HG03097 (cell line): Measurements from ENCODE around the gene KRCC1.

ENCODE experiments used
- ATAC-seq: cut with Tn5 transposase; IDR thresholded peaks from one replicate; pipeline ENCODE4 v1.9.1; 2021; ENCODE audit not compliant: unreplicated experiment, low FRiP score

The KRCC1 gene

DNA sequence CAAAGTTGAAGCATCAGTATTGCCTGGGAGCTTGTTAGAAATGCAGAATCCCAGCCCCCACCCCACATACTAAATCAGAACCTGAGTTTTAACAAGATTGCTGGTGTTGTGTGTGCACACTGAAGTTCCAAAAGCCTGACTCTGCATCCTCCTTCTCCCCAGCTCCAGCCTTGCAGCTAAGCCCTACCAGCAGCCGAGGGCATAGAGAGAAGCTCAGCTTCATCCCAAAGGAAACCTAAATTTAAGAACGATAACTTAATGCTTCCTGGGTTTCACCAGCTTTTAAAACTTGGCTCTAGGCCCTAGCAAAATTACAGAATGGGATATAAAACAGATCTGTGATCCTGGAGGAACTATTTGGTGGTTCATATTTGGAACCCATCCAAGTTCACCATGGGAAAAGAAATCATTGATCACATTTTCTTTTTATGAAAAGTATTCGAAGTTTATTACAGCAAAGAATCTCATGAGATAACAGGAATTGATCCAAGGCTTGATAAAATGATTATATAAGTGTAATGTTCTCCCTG lies 23.1 kb upstream of the KRCC1 start:
- no peak for ATAC-seq

DNA sequence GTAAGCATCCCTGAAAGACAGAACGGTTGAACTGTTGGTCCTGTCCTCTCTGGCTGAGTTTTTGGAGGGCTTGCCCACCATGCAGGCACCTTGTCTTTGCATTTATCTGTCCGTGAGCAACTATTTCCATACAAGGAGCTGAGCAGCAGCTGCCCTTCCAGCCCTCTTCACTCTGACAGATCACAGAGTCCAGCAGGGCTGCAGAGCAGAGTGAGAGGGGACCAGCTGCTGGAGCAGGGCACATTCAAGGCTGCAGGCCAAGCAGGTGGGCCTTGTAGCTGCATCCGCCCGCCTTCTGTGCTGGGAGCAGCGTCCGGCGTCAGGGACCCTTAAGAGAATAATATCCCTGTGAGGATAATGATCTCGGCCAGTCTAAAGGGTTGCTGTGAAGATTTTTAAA lies 21.5 kb upstream of the KRCC1 start:
- ATAC-seq = no peak

DNA sequence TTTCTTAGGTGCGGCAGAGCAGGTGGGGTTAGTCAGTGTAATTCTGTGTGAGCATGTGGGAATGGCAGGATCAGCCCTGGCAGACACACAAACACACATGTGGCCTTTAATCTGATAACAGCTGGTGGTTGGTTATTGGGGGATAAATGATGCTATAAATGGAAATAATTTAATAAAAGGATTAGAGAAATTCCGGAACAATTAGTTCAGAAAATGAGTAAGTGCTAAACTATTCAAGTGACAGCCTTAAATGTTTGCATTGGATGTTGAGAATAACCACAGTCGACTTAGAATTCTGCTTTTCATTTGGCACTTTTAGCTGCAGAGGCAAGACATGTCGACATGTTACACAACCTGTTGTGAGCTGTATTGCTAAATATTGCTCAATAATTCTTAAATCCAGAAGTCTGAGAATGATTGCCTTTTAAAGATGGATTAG lies 19.3 kb upstream of the KRCC1 start:
- no peak for ATAC-seq

DNA sequence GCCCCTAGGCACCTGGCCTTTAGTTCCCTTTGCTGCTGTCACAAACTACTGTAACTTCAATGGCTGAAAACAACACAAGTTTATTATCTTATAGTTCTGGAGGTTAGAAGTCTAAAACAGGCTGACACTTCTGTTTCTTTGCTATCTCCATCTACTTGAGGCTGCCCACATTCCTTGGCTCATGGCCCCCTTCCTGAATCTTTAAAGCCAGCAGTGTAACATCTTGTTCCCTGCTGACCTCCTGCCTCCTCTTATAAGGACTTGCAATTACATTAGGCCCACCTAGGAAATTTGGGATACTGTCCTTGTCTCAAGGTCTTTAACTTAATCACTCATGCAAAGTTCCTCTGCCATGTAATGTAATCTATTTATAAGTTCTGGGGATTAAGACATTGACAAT lies 18.6 kb upstream of the KRCC1 start:
- no peak for ATAC-seq

DNA sequence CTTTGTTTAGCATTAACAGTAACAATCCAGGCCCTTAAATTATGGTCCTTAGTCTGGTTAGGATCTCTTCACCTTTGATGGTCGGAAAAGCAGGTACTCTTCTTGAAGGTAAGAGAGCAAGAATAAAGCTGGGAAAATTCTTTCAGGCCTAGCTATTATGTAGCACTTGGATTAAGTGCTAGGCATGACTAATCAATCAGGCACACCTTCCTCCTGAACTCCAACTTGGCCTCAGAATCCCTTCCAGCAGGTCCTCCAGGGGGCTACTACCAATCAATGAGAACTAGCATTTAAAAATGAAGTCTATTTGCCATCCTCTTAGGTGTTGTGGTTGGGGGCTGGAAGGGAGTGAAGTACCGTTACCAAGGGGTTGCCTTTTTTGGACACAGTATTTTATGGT lies 15.8 kb upstream of the KRCC1 start:
- no peak for ATAC-seq

DNA sequence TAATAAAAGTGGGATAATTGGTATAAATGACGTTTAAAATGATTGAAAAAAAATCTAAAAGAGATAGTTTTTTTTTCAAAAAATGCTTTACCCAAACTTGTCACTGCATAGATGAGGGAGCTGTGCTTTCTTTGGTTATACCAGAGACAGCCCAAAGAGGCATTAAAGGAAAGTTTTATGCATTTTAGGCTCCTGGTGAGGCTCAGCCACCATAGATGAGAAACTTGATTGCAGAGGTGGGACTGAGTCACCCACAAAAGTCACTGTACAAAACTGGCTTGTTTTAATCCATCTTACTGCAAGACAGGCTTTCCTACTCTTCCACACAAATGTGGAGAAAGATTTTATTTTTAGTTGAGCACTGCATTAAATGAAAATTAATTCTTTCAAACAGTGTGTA lies 14.5 kb upstream of the KRCC1 start:
- no peak for ATAC-seq

DNA sequence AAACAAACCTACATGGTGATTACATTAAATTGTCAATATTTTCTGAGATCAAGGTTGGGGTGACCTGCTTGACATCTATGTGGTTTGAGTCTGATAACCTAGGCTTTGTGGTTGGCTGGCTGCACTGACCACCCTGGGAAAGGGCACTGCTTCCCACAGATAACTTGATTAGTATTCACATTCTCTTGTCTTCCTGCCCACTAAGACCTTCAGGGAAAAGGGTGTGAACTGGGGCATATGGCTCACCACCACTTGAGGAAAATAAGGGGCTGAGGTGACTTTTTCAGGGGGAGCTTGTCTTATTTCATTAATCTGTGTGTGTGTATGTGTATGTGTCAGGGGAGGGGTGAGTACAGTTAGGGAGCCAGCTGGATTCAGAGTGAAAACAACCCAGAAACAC lies 13.5 kb upstream of the KRCC1 start:
- ATAC-seq = no peak

DNA sequence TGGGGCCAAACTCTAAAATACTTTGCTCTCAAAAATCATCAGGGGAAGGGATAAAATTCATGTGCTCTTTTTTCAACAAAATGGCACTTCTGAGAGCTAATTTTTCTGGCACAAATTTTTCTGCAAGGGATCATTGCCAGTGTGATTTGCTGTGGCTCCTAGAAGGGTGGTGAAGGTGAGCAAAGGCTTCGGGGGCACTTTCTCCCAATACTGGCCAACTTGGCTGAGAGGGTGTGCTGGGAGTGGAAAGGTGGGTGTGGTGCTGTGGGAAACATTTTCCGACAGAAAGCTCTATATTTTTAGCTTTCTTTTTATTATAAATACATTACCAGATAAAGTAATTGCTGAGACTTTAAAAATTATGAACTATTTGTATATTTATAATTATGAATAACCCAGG lies 12.5 kb upstream of the KRCC1 start:
- ATAC-seq = no peak

DNA sequence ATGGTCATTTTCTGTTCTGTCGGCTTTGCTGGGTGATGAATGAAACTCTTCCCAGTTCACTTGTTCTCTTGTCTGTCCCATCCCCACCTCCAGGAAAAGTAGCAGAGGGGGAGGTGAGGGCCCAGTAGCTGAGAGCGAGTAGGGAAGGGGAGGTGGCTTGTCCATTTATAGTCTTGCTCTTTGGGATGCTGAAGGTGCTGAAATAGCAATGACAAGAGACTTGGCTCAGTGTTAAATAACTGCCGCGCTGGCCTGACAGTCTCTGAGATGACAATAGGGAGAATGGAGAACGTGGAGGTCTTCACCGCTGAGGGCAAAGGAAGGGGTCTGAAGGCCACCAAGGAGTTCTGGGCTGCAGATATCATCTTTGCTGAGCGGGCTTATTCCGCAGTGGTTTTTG lies 12.0 kb upstream of the KRCC1 start, which contains the start of gene SMYD1:
Gene SMYD1 (plus strand): TSS at position 228 of the 400 bp plus-strand sequence. CDS start 40 bp downstream, at position 268.
- no peak for ATAC-seq

DNA sequence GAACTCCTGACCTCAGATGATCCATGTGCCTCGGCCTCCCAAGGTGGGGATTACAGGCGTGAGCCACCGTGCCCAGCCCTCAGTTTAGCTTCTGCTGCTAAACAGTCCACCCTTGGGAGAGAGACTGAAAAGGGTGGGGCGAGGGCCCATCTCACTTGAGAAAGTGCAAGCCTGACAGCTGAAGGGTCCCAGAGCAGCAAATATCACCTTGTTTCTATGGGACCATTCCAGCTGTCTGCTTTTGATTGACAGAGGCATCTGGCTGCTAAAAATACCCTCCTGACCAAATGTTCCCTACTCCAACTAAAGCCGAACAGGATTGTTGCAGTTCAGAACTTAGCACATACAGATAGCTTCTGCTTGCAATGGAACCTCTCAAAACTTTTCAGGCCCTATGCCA lies 11.6 kb upstream of the KRCC1 start:
- no peak for ATAC-seq

DNA sequence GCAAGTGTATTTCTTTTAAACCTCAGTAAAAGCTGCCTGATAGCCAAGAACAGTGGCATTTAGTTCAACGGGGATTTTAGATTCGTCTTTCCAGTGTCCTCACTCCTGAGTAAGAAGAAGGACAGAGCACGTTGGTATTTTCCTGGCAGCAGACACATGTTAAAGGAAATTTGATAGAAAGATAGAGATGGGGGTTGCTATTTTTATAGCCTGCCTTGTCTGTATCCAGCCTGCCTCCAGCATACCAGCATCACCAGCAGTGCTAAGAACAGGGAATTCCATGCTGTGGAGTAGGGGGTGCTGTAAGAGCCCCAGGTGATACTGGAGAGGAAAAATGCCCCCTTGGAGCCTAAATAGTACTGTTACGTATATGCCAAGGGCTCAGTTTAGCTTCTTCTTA lies 11.0 kb upstream of the KRCC1 start:
- ATAC-seq = no peak

DNA sequence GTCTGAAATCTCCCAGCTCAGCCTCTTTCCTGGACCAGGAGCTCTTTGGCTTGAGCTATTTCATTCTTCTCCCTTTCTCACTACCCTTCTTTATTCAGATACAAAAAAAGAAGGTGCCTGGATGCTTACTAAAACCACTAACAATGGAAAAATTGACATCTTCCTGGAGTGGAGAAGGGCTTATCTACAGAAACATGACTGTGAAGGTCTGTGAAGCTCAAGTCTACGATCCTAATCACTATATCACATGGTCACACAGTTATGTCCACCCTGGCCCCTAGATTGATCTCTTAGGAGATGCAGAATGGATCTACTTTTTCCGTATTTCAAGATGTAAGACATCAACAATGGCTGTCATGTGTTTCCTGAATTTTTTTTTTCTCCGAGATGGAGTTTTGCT lies 5.7 kb upstream of the KRCC1 start:
- no peak for ATAC-seq

DNA sequence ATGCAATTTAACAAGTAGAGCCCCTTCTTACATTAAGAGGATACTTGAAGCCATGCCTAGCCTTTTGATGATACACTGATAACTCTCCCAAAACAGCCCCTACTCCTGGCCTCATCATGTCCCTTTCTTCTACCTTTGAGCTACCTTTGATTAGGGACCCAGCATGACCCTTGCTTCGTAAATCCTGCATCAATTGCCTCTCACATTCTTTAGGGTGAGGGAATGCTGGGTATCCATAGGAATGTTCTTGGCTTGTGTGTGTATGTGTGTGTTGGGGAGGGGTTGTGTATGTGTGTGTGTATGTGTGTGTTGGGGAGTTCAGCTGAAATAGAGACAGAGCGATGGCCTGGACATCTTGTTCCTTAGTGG lies 5.3 kb upstream of the KRCC1 start:
- no peak for ATAC-seq

DNA sequence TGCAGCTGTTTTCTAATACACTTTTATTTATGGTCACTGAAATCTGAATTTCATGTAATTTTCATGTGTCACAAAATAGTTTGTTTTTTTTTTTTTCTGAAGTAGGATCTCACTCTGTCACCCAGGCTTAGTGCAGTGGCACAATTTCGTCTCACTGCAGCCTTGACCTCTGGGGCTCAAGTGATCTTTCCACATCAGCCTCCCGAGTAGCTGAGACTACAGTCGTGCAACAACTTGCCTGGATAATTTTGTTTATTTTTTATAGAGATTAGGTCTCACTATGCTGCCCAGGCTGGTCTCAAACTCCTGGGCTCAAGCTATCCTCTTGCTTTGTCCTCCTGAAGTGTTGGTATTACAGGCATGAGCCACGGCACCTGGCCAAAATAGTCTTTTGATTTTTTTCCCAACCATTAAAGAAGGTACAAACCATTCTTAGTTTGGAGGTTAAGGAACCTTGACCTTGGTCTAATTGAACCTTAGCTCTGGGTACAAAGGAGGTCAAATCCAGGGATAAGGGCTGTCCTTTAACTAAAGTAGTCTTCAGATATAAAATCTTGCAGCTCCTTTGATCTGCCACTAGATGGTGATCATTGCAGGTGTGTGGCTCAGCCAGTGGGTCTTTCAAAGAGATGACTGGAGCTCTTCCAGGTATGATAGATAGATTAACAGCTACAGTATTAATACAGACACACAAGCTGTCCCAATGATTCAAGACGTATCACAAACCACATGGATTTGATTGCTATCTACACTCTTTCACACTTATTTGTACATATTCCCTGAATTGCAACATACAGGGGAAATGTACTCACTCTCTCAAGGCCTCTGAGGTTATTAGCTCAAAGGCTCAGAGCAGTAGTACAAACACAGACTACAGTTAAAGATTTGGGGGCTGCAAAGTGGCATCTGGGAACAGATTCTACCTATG lies 4.7 kb upstream of the KRCC1 start:
- no peak for ATAC-seq

DNA sequence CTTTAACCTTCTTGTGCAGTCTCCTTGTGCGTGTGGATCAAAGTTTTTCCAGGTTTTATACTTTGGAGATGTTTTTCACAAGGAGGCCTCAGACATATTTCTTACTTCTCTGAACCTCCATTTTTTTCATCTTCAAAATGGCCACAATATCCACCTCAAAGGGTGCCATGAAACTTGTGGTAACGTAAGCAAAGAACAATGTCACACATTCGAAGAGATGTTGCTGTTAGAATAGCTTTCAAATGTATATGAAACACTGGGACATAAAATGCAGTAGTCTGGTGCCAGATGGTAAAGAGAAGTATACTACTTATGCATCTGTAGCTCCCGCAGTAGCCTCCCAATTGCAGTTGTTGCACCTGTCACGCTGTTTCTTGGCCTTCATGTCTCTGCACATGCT lies 2.6 kb upstream of the KRCC1 start:
- ATAC-seq = no peak

DNA sequence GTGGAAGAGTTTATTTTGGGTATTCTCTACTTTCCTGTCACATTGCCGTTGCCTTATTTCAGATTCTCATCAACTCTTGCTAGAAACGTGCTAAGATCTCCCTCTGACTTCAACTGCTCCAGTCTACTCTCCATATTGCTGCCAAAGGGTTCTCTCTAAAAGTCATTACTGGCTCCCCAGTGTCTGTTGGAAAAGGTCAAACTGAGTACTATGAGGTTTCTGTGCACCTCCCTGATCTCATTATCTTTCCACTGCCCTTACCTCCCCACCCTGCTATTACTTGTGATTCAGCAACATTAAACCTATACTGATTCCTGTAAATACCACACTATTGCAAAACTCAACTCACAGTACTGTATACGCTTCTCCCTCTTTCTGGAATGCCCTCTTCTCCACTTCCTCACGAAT lies 1.9 kb upstream of the KRCC1 start:
- no peak for ATAC-seq

DNA sequence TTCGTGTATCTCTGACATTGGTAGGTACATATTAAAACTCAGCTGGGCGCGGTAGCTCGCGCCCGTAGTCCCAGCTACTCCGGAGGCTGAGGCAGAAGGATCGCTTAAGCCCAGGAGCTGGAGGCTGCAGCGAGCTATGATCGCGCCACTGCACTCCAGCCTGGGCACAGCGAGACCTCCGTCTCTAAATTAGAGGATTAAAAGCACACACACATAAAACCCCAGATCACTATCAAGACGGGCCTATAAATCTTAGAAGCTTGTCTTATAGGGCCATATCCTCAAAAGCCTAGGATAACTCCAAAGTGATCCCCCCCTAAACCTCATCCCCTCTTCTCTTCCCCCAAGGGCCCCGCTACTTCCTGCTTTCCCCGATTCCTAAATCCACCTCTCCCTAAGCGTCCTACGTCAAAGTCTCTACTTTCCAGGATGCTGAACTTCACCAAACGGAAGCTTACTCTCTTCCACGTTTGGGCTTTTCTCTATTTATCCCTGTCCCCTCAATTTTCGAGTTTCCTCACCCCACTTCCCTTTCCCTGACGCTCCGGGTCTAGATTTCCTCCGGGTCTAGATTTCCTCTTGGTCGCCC lies 707 bp downstream of the KRCC1 start:
- no peak for ATAC-seq

DNA sequence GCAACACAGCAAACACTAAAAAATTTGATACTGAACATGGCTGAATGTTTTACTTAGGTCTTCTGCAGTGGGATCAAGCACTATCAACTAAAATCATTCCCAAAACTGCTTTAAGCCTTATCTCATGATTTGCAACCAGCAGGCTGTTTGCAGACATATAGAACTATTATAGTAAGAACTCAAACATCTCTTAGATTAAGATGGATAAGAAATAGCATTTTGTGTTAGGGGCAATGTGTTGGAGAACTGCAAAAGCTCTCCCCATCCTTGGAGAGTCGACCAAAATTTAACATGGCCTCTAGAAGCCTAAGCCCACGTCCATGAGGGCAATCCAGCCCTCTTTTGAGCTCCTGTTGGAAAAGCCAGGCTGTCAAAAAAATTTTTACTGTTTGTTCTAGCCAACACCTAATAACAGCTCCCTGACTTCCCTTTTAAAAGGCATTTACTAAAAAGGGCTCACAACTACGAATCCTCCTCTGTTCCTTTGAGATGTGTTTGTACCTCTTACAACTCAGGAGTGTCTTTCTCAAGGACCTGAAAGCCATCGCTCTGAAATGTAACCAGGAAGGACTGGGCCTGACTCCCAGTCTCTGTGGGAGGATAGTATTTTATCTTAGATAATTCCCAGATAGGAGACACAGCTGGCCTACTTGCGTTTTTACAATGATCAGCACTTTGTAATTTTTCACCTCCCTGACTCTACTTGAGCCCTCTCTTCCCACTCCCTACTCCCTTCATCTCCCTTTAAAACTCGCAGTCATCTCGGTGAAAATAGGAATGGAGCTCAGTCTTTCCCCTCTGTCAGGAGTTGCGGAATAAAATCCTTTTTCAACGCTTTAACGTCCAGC lies 1.4 kb downstream of the KRCC1 start:
- no peak for ATAC-seq

DNA sequence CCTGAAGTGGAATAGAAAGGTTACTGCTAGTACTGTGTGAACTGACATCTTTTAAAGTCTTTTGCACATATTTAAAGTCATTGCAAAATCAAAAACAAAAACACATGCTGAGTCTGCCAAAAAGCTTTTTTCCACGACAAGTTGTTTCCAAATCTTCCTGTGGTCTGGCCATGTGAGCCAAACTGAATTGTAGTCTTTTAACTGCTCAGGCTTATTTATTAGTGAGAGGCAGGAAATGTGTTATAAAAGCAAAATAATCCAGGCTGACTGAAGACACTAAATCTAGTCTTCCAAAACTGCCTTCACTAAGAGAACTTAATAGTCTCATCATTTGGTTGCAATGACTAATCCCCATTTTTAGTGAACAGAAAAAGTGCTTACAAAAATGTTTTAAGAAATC lies 2.3 kb downstream of the KRCC1 start:
- ATAC-seq = no peak

DNA sequence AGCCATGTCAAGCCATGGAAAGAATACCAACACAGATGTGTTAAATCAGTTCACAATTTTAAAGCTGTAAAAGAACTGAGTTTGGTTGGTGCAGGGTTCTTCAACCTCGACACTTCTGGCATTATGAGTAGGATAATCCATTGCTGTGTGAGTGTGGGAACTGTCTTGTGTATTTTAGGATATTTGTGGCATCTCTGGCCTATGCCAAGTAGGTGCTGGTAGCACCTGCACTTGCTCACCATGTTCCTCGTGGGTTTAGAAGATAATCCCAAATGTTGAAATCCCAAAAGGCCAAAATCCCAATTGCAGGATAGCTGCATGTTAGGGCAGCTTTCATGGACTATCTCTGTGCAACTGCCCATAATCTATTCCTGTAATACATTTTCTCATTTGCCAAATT lies 3.8 kb downstream of the KRCC1 start:
- ATAC-seq = no peak

DNA sequence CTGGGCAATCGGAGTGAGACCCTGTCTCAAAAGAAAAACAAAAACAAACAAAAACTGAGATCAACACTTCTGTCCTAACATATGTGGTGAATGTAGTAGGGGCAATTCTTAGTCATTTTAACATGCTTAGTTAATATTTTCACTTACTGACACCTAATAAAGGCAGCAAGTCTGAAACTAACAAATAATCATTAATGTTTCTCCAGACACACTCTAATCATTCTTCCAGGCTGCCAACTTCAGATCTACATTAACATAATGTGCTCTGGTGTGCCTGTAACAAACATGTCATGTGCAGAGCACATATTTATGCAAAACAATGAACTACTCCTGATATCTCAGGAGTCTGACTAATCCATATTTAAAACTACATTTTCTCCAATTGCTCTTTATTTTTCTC lies 6.0 kb downstream of the KRCC1 start:
- peak; percentile 63 for ATAC-seq
